Right lung (tissue), 5 donors: Measurements from ENCODE around the gene NINL. TPM values are rescaled to one million over a fixed set of nuclear protein-coding genes. Genes with fewer than 3 reads are reported as not detected.

Experiments
- DNase-seq, 2 donors: peaks; one replicate each; pipeline ENCODE4 v3.0.0-alpha.2; 2013
- polyA plus RNA-seq, 5 donors: library from polyadenylated mRNA; unstranded; fragments of 120-200 nt; gene quantifications; one replicate each; pipeline versions ENCODE4 v1.2.1 to v1.2.3, GENCODE V29; 2013; ENCODE audit warnings: inconsistent platforms in 1 of 5, low replicate concordance in 1 of 5; ENCODE audit not compliant: insufficient read length in 5 of 5, insufficient read depth in 1 of 5

NINL gene
- polyA plus RNA-seq, 5 donors = 56.0 to 76.8 (median 65.4) TPM

- DNase-seq = no peak
These were observed 50.5 kb downstream of the NINL start for GRCh38 chr20:25534845-25535244.

DNA sequence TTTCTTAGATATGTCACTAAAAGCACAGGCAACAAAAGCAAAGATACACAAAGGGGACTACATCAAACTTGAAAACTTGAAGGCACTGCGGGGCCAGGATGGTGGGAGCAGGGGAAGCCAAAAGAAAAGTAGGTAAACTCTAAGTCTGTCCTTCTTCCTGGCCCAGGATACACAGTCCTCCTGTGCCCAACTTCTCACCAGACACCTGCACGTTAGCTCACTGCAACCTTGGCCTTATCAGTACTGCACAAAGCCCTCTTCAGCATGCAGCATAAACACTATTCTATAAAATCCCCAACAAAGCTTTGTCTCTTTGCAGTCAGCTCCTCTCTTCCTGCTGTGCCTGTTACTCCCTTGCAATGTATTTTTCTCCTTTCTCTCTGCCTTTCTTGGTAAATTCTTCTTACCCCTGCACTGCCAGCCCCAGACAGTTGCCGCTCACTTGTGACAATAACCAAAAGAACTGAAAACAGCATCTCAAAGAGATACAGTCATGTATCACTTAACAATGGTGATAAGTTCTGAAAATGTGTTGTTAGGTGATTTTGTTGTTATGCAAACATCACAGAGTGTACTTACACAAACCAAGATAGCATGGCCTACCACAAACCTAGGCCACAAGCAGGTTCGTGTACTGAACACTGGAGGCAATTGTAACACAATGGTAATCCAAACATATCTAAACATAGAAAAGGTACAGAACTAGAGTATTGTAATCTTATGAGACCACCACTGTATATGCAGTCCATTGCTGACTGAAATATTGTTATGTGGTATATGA lies 51.2 kb downstream of the NINL start:
- DNase-seq = no peak

- DNase-seq = no peak
These were observed 52.4 kb downstream of the NINL start for GRCh38 chr20:25532971-25533391.

GRCh38 chr20:25532015-25532751 lies 53.1 kb downstream of the NINL start:
- no peak for DNase-seq

DNA sequence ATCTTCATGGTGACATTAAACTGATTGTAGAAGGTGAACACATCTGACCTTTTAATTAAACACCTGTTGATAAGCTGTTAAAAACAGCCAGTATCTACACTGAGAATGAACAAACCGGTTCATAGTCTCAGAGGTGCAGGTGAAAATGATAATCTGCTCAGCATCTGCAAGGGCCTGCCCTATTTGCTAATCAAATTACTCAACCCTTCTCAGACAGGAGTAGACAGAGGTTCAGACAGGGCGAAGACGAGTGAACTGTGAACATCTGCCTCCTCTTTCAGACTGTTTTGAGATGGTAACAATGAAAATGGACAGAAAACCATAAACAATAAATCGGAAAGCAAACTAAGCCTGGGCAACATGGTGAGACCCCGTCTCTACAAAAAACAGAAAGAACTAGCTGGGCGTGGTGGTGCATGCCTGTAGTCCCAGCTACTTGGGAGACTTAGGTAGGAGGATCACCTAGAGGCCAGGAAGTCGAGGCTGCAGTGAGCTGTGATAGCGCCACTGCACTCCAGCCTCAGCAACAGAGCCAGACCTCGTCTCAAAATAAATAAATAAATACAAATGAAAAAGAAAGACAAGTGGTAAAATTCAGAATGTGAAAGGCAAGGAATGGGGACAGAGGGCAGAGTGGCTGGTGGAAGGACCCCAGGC lies 55.9 kb downstream of the NINL start:
- no peak for DNase-seq

- DNase-seq = no peak
These were observed 57.4 kb downstream of the NINL start for GRCh38 chr20:25527949-25528348.

GRCh38 chr20:25526446-25526845 lies 58.9 kb downstream of the NINL start:
- no peak for DNase-seq

DNA sequence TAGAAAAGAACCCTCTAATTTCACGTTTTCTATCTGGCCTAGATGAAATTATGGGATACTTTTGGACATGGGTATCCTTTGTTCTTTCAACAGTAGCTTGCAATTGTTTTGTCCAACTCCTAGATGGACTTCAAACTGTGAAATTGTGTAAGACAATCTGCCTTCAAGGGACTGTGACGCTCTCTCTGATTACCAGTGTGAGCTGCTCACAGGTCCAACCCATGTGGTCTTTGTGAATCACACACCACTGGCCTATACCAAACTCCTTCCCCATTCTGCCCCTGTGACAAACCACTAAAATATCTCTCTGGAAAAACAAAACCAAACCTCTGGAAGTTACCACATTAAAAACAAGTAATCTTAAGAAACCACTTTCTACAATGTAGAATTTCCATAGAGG lies 59.5 kb downstream of the NINL start:
- no peak for DNase-seq

GRCh38 chr20:25525295-25525694 lies 60.0 kb downstream of the NINL start:
- DNase-seq = no peak

- no peak for DNase-seq
These were observed 63.9 kb downstream of the NINL start for GRCh38 chr20:25521382-25521781.

GRCh38 chr20:25517124-25517523 lies 68.2 kb downstream of the NINL start:
- no peak for DNase-seq

DNA sequence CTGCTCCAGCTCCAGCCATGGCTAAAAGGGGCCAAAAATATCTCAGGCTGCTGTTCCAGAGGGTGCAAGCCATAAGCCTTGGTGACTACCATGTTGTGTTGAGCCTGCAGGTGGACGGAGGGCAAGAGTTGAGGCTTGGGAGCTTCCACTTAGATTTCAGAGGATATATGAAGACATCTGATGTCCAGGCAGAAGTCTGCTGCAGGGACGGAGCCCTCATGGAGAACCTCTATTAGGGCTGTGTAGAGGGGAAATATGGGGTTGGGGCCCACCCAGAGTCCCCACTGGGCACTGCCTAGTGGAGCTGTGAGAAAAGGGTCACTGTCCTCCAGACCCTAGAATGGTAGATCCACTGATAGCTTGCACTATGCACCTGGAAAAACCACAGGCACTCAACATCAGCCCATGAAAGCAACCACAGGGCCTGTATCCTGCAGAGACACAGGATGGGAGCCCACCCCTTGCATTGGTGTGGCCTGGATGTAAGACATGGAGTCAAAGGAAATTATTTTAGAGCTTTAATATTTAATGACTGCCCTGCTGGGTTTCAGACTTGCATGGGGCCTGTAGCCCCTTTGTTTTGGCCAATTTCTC lies 70.5 kb downstream of the NINL start:
- no peak for DNase-seq

DNA sequence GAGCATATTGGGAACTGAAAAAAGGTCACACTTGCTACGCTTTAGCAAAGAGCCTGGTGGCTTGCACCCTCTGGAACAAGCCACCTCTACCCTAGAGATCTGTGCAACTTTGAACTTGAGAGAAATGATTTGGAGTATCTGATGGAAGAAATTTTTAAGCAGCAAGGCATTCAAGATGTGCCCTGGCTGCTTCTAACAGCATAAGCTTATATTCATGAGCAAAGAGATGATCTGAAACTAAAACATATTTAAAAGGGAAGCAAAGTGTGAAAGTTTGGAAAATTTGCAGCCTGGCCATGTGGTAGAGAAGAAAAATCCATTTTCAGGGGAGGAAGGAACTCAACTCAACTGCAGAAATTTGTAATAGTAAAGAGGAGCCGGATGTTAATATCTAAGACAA lies 71.1 kb downstream of the NINL start:
- no peak for DNase-seq

DNA sequence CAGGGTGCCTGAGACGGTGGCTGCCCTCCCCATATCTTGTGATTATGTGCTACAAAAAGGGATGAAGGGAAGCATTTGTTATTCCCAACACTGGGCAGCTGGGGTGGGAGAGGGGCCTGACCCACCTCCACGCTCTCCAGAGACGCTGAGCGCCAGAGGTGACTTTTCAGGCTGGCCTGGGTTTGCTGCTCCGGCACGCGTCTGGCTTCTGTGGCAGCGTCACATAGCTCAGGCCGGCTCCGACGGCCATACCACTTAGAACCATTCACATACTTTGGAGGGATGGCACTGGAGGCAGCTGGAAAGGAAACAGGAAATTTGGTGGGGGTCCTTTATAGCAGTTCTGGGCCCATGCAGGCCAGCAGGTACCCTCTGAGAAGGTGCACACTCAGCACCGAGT lies 72.6 kb downstream of the NINL start:
- no peak for DNase-seq

DNA sequence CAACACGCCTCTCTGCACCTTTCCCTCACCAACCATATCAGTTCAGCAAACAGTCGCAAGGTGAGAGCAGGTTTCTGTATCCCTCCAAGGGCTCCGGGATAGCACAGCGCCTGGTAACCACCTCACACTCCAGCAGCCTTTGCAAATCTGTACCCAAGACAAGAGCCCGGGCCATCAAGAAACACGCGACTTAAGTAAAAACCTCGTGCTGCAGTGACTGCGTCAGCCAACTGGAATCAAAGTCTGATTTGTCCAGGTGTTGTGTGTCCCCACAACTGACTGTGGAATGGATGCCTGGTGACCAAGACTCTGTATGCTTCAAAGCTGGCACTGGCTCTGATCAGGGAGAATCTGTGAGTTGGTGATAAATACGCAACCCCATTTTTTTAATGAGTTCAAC lies 74.1 kb downstream of the NINL start:
- DNase-seq = no peak

DNA sequence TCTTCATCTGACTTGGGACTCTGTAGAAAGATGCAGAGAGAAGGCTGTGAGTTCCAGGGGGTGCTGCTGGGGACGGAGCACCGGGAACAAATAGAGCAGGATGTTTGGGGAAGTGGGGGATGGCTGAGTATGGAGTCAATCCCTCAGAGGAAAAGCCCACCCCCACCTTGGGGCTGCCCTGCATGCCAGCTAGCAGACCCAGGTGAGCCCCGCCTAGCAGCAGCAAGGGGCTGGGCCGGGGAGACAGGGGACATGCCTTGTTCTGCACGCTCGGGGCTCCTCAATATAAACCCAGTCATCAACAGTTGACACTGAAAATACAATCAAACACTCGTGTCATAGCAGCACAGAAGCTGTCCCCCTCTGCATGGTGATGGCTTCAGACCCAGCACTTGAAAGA lies 74.6 kb downstream of the NINL start:
- no peak for DNase-seq

DNA sequence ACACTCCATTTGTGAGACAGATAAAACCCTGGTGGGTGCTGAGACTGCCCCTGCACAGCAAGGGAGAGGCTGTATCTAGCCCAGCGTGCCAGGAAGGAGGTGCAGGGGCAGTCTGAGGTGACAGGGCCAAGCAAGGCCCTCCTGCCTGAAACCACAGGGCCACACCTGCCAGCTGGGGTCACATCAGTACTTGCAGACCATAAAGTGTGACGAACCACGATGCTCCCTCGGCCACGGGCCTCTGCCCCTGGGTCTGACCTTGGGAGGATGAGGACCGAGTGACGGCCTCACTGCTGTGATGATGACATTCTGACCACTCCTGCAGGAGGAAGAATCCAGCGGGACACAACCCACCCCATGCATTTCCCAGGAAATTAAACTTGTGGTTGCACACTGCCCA lies 75.1 kb downstream of the NINL start:
- no peak for DNase-seq

DNA sequence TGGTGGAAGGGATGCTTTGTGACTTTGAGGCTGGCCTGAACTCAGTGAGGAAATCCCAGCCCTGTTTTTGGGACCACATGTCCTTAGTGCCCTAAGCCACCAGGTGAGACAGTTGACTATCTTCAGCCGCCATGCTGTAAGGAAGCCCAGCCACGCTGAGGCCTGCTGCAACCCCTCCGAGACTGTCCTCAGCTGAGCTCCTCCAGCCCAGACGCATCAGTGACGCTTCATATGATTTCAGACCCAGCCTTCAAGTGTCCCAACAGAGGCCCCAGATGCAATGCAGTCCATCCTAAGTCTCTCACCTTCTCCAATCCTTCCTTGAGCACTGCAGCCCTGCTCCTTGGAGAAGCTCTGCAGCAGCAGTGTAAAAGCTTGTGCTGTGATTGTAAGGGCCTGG lies 76.2 kb downstream of the NINL start:
- no peak for DNase-seq

- no peak for DNase-seq
These were observed 77.1 kb downstream of the NINL start for GRCh38 chr20:25508083-25508770.

GRCh38 chr20:25507385-25508082 lies 77.8 kb downstream of the NINL start:
- no peak for DNase-seq
